Stimulated activated CD4-positive, alpha-beta T cell treated with anti-CD3 and anti-CD28 coated beads, Interleukin-4, amount 100 ng/mL, for 1 hour (primary cell): Measurements from ENCODE around the gene ZNF397.
A peak's percentile ranks its signal among the peaks of the same experiment; 100 is the strongest.
"Not testable (repeated sequence)": the region's sequence is repeated elsewhere in the genome, so short reads cannot be mapped to it uniquely, and the experiment has no call there.

Source experiments
- DNase-seq: peaks from one replicate; pipeline ENCODE4 v3.0.0-alpha.2; 2020

ZNF397 gene

DNA sequence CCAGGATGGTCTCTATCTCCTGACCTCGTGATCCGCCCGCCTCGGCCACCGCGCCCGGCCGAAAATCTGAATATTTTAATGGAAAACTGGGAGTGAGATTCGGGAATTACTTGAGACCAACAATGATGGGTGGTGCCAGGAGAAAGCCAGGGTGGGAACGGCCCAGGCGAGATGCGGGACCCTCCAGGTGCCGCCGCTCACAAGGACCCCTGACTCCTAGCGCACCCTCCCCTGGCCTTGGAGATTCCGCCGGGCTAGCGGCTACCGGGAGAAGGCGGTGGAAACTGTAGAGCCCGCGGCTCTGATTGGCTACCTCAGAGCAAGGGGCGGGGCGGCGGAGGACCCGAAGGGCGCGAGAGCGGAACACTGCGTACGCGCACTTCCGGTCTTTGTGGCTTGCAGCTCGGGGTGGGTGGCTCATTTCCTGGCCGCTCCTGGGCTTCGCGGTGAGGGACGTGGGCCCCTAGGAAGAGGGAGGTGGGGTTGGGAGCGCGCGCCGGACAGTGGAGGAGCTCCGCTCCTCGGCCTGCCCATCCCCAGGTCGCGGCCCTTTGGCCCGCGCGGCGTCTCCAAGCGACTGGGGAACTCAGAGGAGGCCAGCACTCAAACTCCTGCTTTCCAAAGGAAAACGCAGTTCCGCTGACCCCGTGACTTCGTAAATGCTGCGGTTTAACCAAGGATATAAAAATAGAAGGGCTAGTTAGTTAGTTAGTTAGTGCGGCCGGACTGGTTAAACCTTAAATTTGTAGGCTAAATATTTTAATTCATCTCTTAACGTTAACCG, at the start of gene ZNF397:
Gene ZNF397 (plus strand): TSS at position 371 of the 784 bp plus-strand sequence. CDS start 1,437 bp downstream, outside the sequence.
- DNase-seq, result peak; percentile 98

DNA sequence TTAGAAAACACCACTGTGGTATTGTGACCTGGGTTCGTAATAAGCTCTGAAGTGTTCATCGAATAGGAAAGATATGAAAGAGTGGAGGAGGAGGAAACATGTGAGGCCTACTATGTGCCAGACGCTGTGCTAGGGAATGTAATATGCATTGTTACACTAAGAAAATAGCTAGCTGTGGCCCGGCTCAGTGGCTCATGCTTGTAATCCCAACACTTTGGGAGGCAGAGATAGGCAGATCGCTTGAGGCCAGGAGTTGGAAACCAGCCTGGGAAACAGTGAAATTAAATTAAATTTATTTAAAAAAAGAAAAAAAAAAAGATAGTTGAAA, 49.2 kb upstream of the ZNF397 start:
- DNase-seq, result no peak

DNA sequence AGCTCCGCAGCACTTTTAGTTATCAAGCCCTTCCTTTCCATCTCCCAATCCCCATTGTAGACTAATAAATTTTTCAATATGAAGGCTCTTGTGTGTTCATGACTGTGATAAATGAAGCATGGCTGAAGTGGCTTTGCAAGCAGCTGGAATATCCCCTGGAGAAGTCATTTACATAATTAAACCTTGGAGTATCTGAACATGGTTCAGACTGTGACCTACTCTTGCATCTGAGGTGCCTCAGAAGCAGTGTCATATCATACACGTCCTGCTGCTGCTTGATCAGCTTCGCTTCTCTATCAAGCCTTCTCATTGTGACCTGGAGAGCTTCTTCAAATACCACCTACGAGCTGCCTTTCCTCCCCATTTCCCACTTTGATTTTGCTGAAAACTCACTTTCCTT, 48.4 kb upstream of the ZNF397 start:
- DNase-seq, result no peak

DNA sequence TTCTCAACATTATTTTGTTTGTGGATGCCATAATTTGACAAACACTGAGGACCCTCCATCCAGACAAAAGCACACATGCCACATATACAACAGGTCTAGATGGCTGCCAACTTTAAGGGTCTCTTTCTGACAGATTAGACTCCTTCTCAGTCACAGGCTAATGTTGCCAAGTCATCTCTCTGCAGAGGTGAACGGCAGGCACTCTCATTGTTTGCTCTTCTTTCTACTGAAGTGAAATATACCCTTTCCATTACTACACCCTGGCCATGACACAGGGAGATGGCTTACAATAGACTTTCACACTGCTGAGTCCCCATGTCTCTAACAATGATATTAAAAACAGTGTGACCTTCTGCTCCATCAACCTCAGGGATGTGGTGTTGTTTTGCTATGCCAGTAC, 47.5 kb upstream of the ZNF397 start:
- no peak for DNase-seq

DNA sequence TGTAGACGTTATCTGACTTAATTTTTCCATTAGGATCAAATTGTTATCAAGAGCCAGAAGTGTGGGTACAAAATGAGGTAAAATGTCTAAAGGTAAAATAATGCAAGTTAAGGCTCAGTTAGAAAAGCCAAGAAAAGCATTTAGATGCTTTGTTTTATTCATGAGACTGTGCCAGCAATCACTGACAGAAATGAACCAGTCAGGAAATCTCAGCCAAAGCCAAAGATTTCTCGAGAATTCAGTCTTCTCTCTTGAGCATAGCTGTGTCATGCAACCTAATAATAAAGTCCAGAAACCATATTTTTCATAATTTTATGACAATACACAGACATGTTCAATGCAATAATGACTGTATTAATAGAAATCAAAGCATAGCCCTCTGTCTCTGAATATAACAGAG, 43.5 kb upstream of the ZNF397 start:
- no peak for DNase-seq

DNA sequence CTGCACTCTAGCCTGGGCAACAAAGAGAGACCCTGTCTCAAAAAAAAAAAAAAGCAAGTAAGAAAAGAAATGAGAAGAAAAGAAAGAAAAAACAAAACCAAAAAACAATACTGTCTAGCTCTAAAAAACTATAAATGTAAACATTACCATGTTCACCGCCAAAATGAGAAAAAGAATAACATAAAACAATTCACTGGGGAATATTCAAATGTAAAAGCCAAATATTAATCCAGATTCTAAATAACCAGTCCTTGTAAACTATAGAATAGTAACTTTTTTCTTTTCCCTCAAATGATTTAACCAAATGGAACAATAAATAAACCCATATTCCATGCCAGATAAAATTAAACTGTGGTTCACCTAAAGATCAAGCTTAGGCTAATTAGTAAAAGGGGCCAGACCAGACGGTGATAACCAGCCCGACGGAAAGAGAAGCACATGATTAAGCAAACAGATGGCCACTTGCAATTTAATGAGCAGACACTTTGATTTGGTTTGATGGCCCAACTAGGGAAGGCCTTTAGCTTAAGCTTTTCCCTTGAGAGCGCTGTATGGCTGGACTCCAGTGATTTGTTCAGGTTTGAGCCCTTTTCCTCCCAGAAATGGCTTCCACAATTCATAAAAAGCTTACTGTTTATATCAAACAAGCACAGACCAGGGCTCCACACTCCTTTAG, 39.4 kb upstream of the ZNF397 start:
- no peak for DNase-seq

DNA sequence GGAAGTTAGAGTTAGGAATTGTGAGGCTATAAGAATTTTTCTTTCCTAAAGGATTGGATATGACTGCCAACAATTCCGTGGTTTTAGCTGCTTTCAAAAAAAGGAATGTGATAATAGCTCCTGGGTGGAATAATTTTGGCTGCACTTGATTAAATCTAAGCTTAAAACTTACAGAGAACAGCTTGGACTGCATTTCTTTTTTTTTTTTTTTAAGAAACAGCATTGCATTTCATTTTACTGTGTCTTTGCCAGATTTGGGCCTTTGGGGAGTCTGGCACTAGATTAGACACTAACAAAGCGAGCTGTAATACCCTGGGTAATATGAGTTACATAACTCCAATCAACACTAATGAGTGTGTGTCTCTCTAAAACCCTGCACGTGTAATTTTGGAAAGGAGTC, 37.8 kb upstream of the ZNF397 start:
- DNase-seq, result no peak

DNA sequence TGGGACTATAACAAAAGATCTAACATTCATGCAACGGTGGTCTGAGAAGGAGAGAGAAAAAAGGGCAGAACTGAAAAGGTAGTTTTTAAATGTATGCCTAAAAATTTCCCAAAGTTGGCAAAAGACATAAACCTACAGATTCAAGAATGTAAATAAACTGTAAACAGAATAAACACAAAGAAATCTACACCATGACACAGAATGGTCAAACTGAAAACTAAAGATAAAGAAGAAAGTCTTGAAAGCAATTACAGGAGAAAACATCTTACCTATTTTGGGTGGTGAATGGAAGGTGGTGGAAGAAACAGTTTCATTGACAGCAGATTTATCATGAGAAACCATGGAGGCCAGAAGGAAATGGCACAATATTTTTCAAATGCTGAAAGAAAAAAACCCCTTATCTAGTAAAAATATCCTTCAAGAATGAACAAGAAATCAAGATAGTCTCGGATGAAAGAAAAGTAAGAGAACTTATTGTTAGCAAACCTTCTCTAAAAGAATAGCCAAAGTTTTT, 35.6 kb upstream of the ZNF397 start:
- DNase-seq, result no peak

DNA sequence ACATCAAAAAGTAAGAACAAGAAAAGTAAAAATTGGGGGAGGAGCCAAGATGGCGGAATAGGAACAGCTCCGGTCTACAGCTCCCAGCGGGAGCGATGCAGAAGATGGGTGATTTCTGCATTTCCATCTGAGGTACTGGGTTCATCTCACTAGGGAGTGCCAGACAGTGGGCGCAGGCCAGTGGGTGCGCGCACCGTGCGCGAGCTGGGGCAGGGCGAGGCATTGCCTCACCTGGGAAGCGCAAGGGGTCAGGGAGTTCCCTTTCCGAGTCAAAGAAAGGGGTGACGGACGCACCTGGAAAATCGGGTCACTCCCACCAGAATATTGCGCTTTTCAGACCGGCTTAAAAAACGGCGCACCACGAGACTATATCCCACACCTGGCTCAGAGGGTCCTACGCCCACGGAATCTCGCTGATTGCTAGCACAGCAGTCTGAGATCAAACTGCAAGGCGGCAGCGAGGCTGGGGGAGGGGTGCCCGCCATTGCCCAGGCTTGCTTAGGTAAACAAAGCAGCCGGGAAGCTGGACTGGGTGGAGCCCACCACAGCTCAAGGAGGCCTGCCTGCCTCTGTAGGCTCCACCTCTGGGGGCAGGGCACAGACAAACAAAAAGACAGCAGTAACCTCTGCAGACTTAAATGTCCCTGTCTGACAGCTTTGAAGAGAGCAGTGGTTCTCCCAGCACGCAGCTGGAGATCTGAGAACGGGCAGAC, 34.9 kb upstream of the ZNF397 start:
- DNase-seq, result not testable (repeated sequence)

DNA sequence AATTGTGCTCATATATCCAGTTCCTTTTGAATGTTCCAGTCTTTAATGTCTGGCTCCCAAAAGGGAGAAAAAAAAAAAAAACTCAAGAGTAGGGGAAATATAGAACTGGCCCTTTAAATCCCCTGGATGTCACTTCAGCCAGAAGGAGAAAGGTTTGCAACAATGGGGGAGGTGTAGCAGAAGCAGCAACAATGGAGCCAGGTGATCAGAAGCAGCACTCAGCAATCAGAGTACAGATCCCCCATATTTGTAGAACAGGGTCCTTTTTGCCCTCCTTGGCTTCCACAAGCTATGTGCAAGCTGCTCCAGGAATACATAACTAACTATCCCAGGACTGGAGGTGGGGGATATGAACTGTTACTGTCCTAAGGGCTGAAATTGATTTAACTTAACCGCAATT, 25.8 kb upstream of the ZNF397 start:
- DNase-seq, result no peak

DNA sequence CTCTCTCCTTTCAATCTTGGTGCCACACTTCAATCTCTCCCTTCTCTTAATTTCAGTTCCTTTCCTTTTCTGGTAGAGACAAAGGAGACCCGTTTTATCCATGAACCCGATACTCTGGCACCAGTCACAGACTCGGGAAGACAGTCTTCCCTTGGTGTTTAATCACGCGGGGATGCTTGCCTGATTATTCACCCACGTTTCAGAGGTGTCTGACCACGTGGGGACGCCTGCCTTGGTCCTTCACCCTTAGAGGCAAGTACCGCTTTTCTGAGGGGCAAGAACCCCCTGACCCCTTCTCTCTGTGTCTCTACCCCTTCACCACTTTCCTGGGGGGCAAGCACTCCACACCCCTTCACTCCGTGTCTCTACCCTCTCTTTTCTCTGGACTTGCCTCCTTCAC, 24.2 kb upstream of the ZNF397 start:
- not testable (repeated sequence) for DNase-seq

DNA sequence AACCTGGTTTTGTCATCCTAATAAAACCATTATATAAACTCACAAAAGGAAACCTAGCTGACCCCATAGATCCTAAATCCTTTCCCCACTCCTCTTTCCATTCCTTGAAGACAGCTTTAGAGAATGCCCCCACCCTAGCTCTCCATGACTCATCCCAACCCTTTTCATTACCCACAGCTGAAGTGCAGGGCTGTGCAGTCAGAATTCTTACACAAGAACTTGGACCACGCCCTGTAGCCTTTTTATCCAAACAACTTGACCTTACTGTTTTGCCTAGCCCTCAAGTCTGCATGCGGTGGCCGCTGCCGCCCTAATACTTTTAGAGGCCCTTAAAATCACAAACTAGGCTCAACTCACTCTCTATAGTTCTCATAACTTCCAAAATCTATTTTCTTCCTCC, 21.5 kb upstream of the ZNF397 start:
- DNase-seq, result not testable (repeated sequence)

DNA sequence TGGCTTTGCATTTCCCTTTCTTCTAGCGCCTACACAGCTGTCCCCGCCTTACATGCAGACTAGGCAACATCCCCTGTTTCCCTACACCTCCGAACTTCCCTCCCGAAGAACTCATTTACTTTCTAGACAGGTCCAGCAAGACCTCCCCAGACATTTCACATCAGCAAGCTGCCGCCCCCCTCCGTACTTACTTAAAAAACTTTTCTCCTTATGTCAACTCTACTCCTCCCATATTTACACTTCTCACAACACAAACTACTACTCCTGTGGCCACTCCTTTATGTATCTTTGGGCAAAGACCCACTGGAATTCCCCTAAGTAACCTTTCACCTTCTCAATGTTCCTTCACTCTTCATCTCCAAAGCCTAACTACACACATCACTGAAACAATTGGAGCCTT, 20.4 kb upstream of the ZNF397 start:
- DNase-seq, result no peak

DNA sequence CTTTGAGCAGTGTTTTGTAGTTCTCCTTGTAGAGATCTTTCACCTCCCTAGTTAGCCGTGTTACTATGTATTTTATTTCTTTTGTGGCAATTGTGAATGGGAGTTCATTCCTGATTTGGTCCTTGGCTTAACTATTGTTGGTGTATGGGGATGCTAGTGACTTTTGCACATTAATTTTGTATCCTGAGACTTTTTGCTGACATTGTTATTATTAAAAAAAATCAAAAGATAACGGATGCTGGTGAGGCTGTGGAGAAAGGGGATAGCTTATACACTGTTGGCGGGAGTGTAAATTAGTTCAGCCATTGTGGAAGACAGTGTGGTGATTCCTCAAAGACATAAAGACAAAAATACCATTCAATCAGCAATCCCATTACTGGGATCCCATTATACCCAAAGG, 17.0 kb upstream of the ZNF397 start:
- DNase-seq, result no peak

DNA sequence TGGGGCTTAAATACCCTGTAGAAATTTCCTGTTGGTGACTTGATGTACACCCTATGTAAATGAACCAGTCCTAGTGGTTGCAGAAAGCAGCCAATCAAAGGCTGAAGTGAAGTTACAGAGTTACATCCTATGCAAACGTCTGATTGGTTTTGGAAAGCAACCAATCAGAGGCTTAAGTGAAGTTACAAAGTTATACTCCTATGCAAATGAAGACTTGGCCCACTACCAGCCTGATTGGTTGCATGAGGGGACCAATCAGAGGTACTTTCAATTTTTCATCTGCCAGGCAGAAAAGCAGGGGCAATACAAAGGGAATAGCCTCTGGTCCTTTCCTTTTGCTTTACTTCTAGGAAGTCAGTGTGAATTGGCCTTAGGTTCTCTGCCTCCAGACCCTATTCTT, 13.6 kb upstream of the ZNF397 start:
- no peak for DNase-seq

DNA sequence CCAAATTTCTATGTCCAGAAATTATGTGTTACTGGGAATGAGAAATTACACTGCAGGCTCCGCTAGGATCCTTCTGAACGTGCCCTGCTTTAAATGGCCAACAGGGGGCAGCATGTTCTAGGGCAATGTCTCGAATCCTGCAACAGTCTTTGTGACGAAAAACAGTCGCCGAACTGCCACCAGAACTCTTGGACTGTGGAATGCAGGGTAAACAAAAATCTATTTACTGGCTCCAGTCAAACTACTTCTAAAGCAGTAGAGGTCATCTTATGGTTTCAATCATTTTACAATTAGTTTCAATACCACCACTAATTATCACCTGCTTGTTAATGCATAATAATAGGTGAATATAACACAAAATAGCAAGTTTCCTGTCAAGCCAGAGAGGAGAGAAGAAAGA, 9.8 kb upstream of the ZNF397 start:
- DNase-seq, result peak; percentile 69

DNA sequence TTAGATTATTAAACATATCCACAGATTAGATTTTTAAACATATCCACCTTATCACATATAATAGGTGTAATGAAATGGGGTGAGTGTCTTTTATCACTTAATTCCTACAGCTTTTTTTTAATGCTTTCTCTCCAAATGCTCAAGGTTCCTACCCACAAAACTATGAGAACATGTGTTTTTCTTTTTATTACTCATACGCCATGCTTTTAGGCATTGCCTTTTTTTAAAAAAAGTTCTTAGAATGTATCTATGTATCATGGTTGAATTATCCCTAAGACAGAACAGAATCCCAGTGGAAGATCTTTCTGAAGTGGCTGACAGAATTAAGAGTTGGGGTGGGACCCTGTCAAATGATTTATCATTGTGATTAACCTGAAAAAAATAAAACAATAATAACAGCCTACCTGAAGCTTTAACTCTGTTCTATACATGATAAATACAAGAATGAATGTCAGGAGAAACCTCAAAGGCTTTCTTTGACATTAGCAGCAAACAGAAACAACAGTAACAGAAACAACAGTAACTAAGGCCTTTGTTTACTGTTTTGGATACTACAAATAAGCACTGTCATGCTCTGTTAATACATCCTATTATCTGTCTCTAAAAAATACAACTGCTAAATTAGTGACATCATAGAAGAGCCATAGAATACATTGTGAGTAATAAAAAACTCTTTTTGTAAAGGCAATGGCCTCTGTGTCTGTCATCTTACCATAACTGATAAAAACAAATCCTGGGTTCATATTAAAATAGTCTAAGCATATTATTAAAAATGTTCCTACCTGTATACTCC, 4.1 kb upstream of the ZNF397 start:
- DNase-seq, result no peak

DNA sequence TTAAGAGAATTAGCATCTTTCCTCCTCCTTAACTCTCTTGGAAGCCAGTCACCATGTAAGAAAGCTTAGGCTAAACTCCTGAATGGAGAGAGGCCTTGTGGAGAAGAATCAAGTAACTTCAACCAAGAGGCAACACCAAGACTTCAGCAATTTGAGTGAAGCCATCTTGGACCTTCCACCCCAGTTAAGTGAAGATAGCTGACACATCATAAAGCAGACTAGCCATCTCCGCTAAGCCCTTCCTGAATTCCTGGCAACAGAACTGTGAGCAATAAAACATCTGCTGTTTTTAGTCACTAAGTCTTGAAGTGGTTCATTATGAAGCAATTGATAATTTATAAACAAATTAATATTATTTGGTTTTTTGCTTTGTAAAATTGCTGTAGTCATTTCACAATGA, 1.5 kb upstream of the ZNF397 start:
- no peak for DNase-seq

DNA sequence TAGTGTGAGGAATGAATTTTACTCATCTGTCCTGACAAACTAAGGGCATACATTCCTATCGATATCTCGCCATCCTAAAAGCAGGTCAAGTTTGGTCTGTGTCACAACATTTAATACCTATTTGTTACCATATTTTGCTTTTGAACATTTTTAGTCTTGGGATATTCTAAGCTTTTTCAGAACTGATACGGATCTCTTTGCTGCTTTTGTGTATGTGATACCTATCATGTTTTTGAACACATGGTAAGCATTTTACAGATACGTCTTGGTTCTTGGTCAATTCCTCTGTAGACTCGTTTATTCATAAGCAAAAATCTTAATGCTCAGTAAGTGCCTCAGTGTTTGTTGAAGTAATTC, 592 bp downstream of the ZNF397 start:
- no peak for DNase-seq

DNA sequence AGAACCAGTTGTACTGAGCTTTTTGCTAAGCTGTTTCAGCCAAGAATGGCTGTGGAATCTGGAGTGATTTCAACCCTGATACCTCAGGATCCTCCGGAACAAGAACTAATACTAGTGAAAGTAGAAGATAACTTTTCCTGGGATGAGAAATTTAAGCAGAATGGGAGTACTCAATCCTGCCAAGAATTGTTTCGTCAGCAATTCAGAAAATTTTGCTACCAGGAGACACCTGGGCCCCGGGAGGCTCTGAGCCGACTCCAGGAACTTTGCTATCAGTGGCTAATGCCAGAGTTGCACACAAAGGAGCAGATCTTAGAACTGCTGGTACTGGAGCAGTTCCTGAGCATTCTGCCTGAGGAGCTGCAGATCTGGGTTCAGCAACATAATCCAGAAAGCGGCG, 1.6 kb downstream of the ZNF397 start:
- DNase-seq, result no peak

DNA sequence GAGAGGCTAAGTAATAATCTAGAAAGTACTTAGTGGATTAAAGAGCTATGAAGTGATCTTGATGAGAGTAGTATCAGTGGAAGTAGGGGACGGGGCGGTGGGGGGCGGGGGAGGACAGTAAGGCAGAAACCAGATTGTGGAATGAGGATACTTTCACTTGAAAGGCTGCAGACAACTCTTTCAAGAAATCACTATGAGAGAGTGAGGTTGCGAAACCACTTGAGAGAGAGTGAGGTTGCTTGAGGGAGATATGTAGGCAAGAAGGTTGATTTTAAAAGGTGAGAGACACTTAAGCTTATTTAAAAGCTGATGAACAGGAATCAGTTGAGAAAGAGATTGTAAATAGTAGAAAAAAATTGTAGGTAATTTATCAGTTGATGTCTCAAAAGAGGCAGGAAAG, 3.8 kb downstream of the ZNF397 start:
- no peak for DNase-seq

DNA sequence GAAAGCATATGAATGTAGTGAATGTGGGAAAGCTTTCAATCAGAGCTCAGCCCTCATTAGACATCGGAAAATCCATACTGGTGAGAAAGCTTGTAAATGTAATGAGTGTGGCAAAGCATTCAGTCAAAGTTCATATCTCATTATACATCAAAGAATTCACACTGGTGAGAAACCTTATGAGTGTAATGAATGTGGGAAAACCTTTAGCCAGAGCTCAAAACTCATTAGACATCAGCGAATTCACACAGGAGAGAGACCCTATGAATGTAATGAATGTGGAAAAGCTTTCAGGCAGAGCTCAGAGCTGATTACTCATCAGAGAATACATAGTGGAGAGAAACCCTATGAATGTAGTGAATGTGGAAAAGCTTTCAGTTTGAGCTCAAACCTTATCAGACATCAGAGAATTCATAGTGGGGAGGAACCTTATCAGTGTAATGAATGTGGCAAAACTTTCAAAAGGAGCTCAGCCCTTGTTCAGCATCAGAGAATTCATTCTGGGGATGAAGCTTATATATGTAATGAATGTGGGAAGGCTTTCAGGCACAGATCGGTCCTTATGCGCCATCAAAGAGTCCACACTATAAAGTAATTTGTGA, 5.0 kb downstream of the ZNF397 start:
- no peak for DNase-seq

DNA sequence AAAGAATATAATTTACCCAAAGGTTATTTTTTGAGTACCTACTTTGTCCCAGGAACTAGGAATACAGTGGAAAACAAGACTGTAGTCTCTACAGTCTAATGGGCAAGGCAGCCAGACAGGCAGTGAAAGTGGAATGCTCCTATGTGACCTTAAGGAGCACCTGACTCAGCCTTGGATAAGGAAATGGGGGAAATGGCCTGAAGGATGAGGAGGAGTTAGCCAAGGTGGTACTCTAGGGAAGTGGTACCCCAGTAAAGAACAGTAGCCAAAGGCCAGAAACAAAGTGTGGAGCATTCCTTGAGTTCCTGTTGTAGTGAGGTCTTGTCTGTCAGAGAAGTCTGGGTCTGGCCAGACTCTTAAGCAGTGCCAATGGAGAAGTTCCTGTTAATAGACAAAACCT, 6.0 kb downstream of the ZNF397 start:
- DNase-seq, result no peak
